HCT116 (cell line): Measurements from ENCODE around the gene ATP8B4. TPM values are rescaled to one million over a fixed set of nuclear protein-coding genes. Genes with fewer than 3 reads are reported as not detected.

Experiments used
- ATAC-seq: fragments of 200-7000 bp; cut with Tn5 transposase; 2 replicates; pipeline ENCODE4 v1.9.1; 2020; ENCODE audit warnings: mild to moderate bottlenecking, moderate library complexity
- BruUV-seq: library from RNA; stranded (reverse); fragments of 400-500 nt; replicated peaks from 2 replicates; lab custom pipeline; 2021; lab: Mats Ljungman, UMichigan
- CTCF ChIA-PET: fragments of 300-600 bp; sonication (Branson Sonifier 250); formaldehyde crosslinking; loops from one replicate; lab custom pipeline; 2021; ENCODE audit warnings: antibody characterized with exemption; lab: Charles Lee
- POLR2A ChIA-PET: fragments of 300-600, 350-600 bp; sonication (Branson Sonifier 250); formaldehyde crosslinking; loops from one replicate; lab custom pipeline; 2021; ENCODE audit warnings: antibody characterized with exemption; lab: Charles Lee
- RAD21 ChIA-PET, 2 experiments: fragments of 300-600 bp; sonication (Branson Sonifier 250); formaldehyde crosslinking; loops; one replicate each; lab custom pipeline; 2023; ENCODE audit warnings: low total read pairs in 2 of 2; ENCODE audit not compliant: uncharacterized antibody in 2 of 2, unreplicated experiment in 2 of 2, low non-redundant PET in 1 of 2; lab: Charles Lee
- DNase-seq: peaks from one replicate; pipeline ENCODE4 v3.0.0-alpha.2; 2010; ENCODE audit warnings: low read depth, low spot score
- H2AFZ ChIP-seq: fragments of 200-600 bp; shearing (Covaris generic), sonication (generic); 2 replicates; pipeline ENCODE4 v1.6.1; 2017; ENCODE audit warnings: low read depth, mixed run types, mixed read lengths, antibody characterized with exemption, low read length; ENCODE audit not compliant: poor library complexity, severe bottlenecking
- H3K27ac ChIP-seq: 2 replicates; pipeline ENCODE4 v1.5.1; 2012; ENCODE audit warnings: low read depth, low read length
- H3K27me3 ChIP-seq: fragments of 200-600 bp; sonication (generic); 2 replicates; pipeline ENCODE4 v1.6.1; 2016; ENCODE audit warnings: mixed run types, low read length, mixed read lengths; ENCODE audit not compliant: insufficient read depth
- H3K36me3 ChIP-seq, 2 experiments: fragments of 200-500 bp in 1 of 2; fragments of 200-600 bp in 1 of 2; sonication (Bioruptor generic) in 1 of 2; sonication (generic) in 1 of 2; 2 replicates each; pipeline versions ENCODE4 v1.5.1 to v1.6.1; 2014 to 2016; ENCODE audit warnings: low read length in 2 of 2, inconsistent platforms in 1 of 2, mixed read lengths in 1 of 2, mixed run types in 1 of 2; ENCODE audit not compliant: insufficient read depth in 2 of 2, control insufficient read depth in 1 of 2
- H3K4me1 ChIP-seq, 2 experiments: fragments of 200-600 bp in 1 of 2; sonication (generic) in 1 of 2; 2 replicates each; pipeline versions ENCODE4 v1.5.1 to v1.6.1; 2012 to 2017; ENCODE audit warnings: low read length in 2 of 2, inconsistent platforms in 1 of 2, mild to moderate bottlenecking in 1 of 2, mixed read lengths in 1 of 2, mixed run types in 1 of 2, moderate library complexity in 1 of 2; ENCODE audit not compliant: insufficient read depth in 2 of 2, control insufficient read depth in 1 of 2
- H3K4me2 ChIP-seq: fragments of 200-600 bp; sonication (generic); 2 replicates; pipeline ENCODE4 v1.6.1; 2017; ENCODE audit warnings: mixed run types, low read length, mixed read lengths
- H3K4me3 ChIP-seq, 2 experiments: fragments of 200-600 bp in 1 of 2; sonication (generic) in 1 of 2; replicated peaks in 1 of 2; 2 replicates each; pipeline ENCODE4 v1.5.1; 2011 to 2016; ENCODE audit warnings: low read length in 2 of 2, control low read depth in 1 of 2, low read depth in 1 of 2, mild to moderate bottlenecking in 1 of 2, mixed read lengths in 1 of 2, mixed run types in 1 of 2
- H3K79me2 ChIP-seq: fragments of 200-600 bp; sonication (generic); 2 replicates; pipeline ENCODE4 v1.6.1; 2017; ENCODE audit warnings: mild to moderate bottlenecking, mixed run types, low read length, moderate library complexity, mixed read lengths; ENCODE audit not compliant: insufficient read depth
- H3K9ac ChIP-seq: fragments of 200-600 bp; sonication (generic); 2 replicates; pipeline ENCODE4 v1.6.1; 2016; ENCODE audit warnings: low read length, mixed read lengths
- H3K9me2 ChIP-seq: fragments of 200-600 bp; sonication (generic), shearing (Covaris generic); 2 replicates; pipeline ENCODE4 v1.6.1; 2017; ENCODE audit warnings: mixed run types, mild to moderate bottlenecking, moderate library complexity; ENCODE audit not compliant: insufficient read depth
- H3K9me3 ChIP-seq, 2 experiments: fragments of 200-500 bp in 1 of 2; fragments of 200-600 bp in 1 of 2; sonication (Bioruptor generic) in 1 of 2; sonication (generic) in 1 of 2; 2 replicates each; pipeline ENCODE4 v1.6.1; 2014 to 2017; ENCODE audit warnings: low read length in 2 of 2, mixed read lengths in 2 of 2, inconsistent platforms in 1 of 2, low read depth in 1 of 2, mild to moderate bottlenecking in 1 of 2, mixed run types in 1 of 2, moderate library complexity in 1 of 2; ENCODE audit not compliant: control insufficient read depth in 1 of 2, insufficient read depth in 1 of 2
- H4K20me1 ChIP-seq: fragments of 200-600 bp; sonication (generic), shearing (Covaris generic); 2 replicates; pipeline ENCODE4 v1.6.1; 2017; ENCODE audit warnings: mixed run types, mild to moderate bottlenecking, moderate library complexity; ENCODE audit not compliant: insufficient read depth
- CBX3 ChIP-seq: IDR thresholded peaks from 2 replicates; pipeline ENCODE4 v1.6.1; 2012; ENCODE audit warnings: low read depth
- EGR1 ChIP-seq: IDR thresholded peaks from 2 replicates; pipeline ENCODE4 v1.6.1; 2012; ENCODE audit warnings: low read depth
- ELF1 ChIP-seq: IDR thresholded peaks from 2 replicates; pipeline ENCODE4 v1.6.1; 2012; ENCODE audit warnings: low read depth, borderline replicate concordance
- EZH2 ChIP-seq: fragments of 200-600 bp; sonication (generic); IDR thresholded peaks from 2 replicates; pipeline ENCODE4 v1.6.1; 2017; ENCODE audit warnings: antibody characterized with exemption, mixed run types
- EZH2phosphoT487 ChIP-seq: fragments of 200-600 bp; IDR thresholded peaks from 2 replicates; pipeline ENCODE4 v1.6.1; 2018; ENCODE audit warnings: antibody characterized with exemption, borderline replicate concordance
- JUND ChIP-seq: IDR thresholded peaks from 2 replicates; pipeline ENCODE4 v1.6.1; 2012
- POLR2A ChIP-seq: IDR thresholded peaks from 2 replicates; pipeline ENCODE4 v1.7.0; 2011; ENCODE audit warnings: borderline replicate concordance; ENCODE audit not compliant: insufficient read depth, insufficient read length; ENCODE audit errors: extremely low read depth
- POLR2AphosphoS5 ChIP-seq: IDR thresholded peaks from 2 replicates; pipeline ENCODE4 v1.6.1; 2011; ENCODE audit warnings: mild to moderate bottlenecking, low read depth, low read length, moderate library complexity
- RAD21 ChIP-seq: IDR thresholded peaks from 2 replicates; pipeline ENCODE4 v1.6.1; 2012; ENCODE audit warnings: low read depth, mild to moderate bottlenecking
- SIN3A ChIP-seq: IDR thresholded peaks from 2 replicates; pipeline ENCODE4 v1.6.1; 2012; ENCODE audit warnings: low read depth
- SP1 ChIP-seq: IDR thresholded peaks from 2 replicates; pipeline ENCODE4 v1.6.1; 2012; ENCODE audit warnings: low read depth
- SRF ChIP-seq: IDR thresholded peaks from 2 replicates; pipeline ENCODE4 v1.6.1; 2012; ENCODE audit warnings: low read depth
- TCF7L2 ChIP-seq: IDR thresholded peaks from 2 replicates; pipeline ENCODE4 v1.7.0; 2011; ENCODE audit warnings: borderline replicate concordance, inconsistent platforms; ENCODE audit not compliant: insufficient read depth, insufficient read length; ENCODE audit errors: extremely low read depth
- YY1 ChIP-seq: IDR thresholded peaks from 2 replicates; pipeline ENCODE4 v1.6.1; 2011; ENCODE audit warnings: low read length, low read depth, moderate library complexity, mild to moderate bottlenecking; ENCODE audit not compliant: insufficient replicate concordance; ENCODE audit errors: extremely low read depth
- ZNF274 ChIP-seq: fragments of 200-500 bp; sonication (Bioruptor generic); IDR thresholded peaks from 2 replicates; pipeline ENCODE4 v1.6.1; 2014; ENCODE audit warnings: mild to moderate bottlenecking, low read depth, low read length, inconsistent platforms
- intact Hi-C: fragments of 100-400 bp; cut with micrococcal nuclease; formaldehyde crosslinking; loops from 2 replicates; pipeline ENCODE4 v1.10.0; 2022
- total RNA-seq: library from RNA; stranded (reverse); gene quantifications from one replicate; pipeline ENCODE4 v1.2.1, GENCODE V29; 2021; ENCODE audit not compliant: unreplicated experiment
- TF ChIP-seq, protein P1 (sequence below), 3 experiments: fragments of 200-600 bp in 1 of 3; sonication (generic) in 1 of 3; IDR thresholded peaks in 2 of 3; conservative IDR thresholded peaks in 1 of 3; 2 replicates each; pipeline ENCODE4 v1.5.1; 2012 to 2017; ENCODE audit warnings: low read depth in 2 of 3, low read length in 2 of 3, antibody characterized with exemption in 1 of 3, borderline replicate concordance in 1 of 3, control low read depth in 1 of 3, mild to moderate bottlenecking in 1 of 3, mixed read lengths in 1 of 3, mixed run types in 1 of 3, moderate library complexity in 1 of 3; ENCODE audit not compliant: insufficient read depth in 1 of 3
- TF ChIP-seq, protein P2 (sequence below): IDR thresholded peaks from 2 replicates; pipeline ENCODE4 v1.6.1; 2011; ENCODE audit warnings: mild to moderate bottlenecking, low read length, moderate library complexity; ENCODE audit not compliant: insufficient replicate concordance; ENCODE audit errors: extremely low read depth
- TF ChIP-seq, protein P3 (sequence below): IDR thresholded peaks from 2 replicates; pipeline ENCODE4 v1.6.1; 2012

Gene ATP8B4
- total RNA-seq, 1 experiment from 2014 or later, result 0.25 TPM

DNA sequence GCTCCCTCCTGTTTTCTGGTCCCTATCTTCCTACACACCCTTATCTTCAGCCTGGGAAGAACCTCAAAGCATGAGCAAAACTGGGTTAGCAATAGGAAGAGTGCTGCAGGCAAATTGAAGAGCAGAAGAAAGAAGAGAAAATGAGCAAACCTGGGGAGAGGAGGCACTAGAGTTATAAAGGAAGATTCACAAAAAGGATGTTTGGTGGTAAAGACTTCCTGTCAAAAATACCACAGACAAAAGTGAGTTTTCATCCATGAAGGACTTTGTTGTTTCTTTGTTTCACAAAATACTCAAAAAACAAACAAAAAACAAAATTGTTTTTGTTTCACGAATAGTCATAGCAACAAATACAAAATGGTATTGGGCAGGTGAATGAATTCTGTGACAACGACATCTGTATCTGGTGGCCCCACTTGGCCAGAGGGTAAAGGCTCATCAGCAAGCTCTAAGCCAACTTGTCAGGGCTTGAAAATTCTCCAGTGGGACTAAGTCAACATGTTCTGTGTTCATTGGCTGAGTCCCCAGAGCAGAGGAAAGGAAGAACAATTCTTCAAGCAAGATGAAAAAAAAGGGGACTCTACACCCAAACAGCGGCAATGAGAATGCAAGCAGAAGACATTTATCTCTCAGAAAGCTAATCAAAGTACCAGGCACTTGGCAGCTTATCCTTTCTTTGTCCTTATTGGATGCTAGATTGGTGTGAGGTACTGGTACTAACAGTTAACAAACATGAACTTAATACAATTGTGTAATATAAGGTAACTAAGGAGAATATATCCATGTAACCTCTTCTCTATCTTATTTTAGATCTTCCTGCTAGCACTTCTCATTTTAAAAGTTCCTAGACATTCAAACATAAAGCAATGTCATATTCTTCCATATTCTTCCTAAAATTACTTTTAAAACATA, 9.7 kb downstream of the ATP8B4 start:
- Histone ChIP-seq H3K9me3 (no peaks in the 10 kb centered on the region), H3K27me3 (no peaks in the 10 kb centered on the region), H3K27ac (no peak overlapping the region), H3K36me3 (no peaks in the 10 kb centered on the region), H3K79me2 (no peaks in the 10 kb centered on the region), H3K4me2 (no peak overlapping the region), H3K9me2 (no peaks in the 10 kb centered on the region), H4K20me1 (no peaks in the 10 kb centered on the region), H3K9ac (no peak overlapping the region), H3K4me1 (no peaks in the 10 kb centered on the region), H2AFZ (no peak overlapping the region), H3K4me3 (no peak overlapping the region)
- no peak for TF ChIP-seq EZH2phosphoT487
- no peak for TF ChIP-seq SRF
- TF ChIP-seq EGR1, result no peak
- no peak for TF ChIP-seq TCF7L2
- TF ChIP-seq EZH2, result no peak
- TF ChIP-seq, protein P1, sequence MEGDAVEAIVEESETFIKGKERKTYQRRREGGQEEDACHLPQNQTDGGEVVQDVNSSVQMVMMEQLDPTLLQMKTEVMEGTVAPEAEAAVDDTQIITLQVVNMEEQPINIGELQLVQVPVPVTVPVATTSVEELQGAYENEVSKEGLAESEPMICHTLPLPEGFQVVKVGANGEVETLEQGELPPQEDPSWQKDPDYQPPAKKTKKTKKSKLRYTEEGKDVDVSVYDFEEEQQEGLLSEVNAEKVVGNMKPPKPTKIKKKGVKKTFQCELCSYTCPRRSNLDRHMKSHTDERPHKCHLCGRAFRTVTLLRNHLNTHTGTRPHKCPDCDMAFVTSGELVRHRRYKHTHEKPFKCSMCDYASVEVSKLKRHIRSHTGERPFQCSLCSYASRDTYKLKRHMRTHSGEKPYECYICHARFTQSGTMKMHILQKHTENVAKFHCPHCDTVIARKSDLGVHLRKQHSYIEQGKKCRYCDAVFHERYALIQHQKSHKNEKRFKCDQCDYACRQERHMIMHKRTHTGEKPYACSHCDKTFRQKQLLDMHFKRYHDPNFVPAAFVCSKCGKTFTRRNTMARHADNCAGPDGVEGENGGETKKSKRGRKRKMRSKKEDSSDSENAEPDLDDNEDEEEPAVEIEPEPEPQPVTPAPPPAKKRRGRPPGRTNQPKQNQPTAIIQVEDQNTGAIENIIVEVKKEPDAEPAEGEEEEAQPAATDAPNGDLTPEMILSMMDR (IDR thresholded peaks at IDR 0.05 in 2 of 3, conservative IDR thresholded peaks at IDR 0.05 in 1 of 3; ENCODE audit: borderline replicate concordance in 1 of 3, insufficient read depth in 1 of 3, low read depth in 2 of 3, low read length in 2 of 3), result no peak
- TF ChIP-seq, protein P2, sequence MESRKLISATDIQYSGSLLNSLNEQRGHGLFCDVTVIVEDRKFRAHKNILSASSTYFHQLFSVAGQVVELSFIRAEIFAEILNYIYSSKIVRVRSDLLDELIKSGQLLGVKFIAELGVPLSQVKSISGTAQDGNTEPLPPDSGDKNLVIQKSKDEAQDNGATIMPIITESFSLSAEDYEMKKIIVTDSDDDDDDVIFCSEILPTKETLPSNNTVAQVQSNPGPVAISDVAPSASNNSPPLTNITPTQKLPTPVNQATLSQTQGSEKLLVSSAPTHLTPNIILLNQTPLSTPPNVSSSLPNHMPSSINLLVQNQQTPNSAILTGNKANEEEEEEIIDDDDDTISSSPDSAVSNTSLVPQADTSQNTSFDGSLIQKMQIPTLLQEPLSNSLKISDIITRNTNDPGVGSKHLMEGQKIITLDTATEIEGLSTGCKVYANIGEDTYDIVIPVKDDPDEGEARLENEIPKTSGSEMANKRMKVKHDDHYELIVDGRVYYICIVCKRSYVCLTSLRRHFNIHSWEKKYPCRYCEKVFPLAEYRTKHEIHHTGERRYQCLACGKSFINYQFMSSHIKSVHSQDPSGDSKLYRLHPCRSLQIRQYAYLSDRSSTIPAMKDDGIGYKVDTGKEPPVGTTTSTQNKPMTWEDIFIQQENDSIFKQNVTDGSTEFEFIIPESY, result no peak
- TF ChIP-seq JUND, result no peak
- no peak for TF ChIP-seq YY1
- no peak for TF ChIP-seq CBX3
- no peak for TF ChIP-seq ELF1
- TF ChIP-seq, protein P3, sequence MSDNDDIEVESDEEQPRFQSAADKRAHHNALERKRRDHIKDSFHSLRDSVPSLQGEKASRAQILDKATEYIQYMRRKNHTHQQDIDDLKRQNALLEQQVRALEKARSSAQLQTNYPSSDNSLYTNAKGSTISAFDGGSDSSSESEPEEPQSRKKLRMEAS, result no peak
- no peak for TF ChIP-seq POLR2AphosphoS5
- no peak for TF ChIP-seq SP1
- no peak for TF ChIP-seq ZNF274
- TF ChIP-seq POLR2A, result no peak
- TF ChIP-seq RAD21, result no peak
- TF ChIP-seq SIN3A, result no peak
- CTCF ChIA-PET, result no interaction called here
- intact Hi-C loops, result no loop called here
- BruUV-seq, result no TSS peak
- no peak for DNase-seq
- RAD21 ChIA-PET, result no interaction called here
- no peak for ATAC-seq
- POLR2A ChIA-PET, result no interaction called here
